IPS-18a (cell line): Measurements from ENCODE around the gene HOXB7.

Experiments used
- H3K27ac ChIP-seq: one replicate; pipeline ENCODE4 v1.5.1; 2013; ENCODE audit warnings: low read length
- H3K27me3 ChIP-seq: one replicate; pipeline ENCODE4 v1.6.1; 2013; ENCODE audit warnings: mild to moderate bottlenecking, low read length; ENCODE audit not compliant: control insufficient read depth, insufficient read depth
- H3K36me3 ChIP-seq: one replicate; pipeline ENCODE4 v1.6.1; 2013; ENCODE audit warnings: low read depth, low read length; ENCODE audit not compliant: control insufficient read depth
- H3K4me1 ChIP-seq: one replicate; pipeline ENCODE4 v1.6.1; 2013; ENCODE audit warnings: low read depth, low read length; ENCODE audit not compliant: control insufficient read depth
- H3K4me3 ChIP-seq: one replicate; pipeline ENCODE4 v1.5.1; 2013; ENCODE audit warnings: low read length
- H3K9ac ChIP-seq: one replicate; pipeline ENCODE4 v1.6.1; 2013; ENCODE audit warnings: mild to moderate bottlenecking, low read length, moderate library complexity
- H3K9me3 ChIP-seq: one replicate; pipeline ENCODE4 v1.6.1; 2013; ENCODE audit warnings: low read depth, low read length; ENCODE audit not compliant: control insufficient read depth

HOXB7 gene

DNA sequence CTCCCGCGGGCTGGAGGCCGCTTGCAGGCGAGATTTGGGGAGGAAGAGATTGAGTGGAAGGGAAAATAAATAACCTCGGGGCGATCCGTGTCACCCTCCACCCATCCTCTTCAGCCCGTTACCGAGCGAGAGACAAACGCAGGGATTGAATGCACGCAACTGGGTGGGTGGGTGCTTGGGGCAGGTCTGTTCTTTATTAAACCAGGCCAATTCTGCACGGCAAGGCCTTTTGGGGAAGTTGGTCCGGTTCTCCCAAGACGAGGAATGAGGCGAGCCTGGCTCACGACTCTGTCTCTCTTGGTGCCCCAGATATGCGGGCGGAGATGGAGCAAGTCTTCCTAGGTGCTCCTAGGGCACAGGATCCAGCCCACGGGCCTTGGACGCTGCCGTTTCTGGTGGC, 396 bp upstream of the HOXB7 start:
- no peak overlapping the region for H3K9ac ChIP-seq
- peaks cover 3% of the 10 kb centered on the region for H3K4me1 ChIP-seq
- no peak overlapping the region for H3K27ac ChIP-seq
- peaks cover 100% of the 10 kb centered on the region for H3K27me3 ChIP-seq
- no peaks in the 10 kb centered on the region for H3K9me3 ChIP-seq
- H3K36me3 ChIP-seq, result no peaks in the 10 kb centered on the region
- H3K4me3 ChIP-seq, result no peak overlapping the region

DNA sequence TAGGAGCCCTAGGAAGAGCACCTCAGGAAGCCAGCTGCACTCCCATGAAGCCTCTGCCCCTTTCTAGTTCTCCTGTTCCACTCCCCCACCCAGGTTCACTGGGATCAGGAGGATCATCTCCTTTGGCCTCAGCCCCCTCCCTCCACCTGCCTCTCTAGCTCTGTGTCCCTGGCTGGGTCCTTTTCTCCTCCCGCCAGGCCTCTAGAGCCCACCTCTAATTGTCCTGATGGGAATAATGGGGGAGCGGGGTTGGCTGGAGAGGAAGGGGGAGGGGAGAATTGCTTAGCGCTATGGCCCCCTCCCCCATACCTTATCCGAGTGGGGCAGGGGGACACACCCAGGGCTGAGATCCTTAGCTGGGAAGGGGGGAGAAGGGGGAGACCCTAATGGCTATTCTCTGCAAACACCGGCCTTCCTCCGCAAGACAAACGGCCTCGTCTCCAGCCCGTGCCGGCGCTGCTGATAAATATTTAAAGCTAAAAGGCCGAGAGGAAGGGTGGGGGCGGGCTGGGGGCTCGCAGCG, 997 bp downstream of the HOXB7 start:
- peaks cover 100% of the 10 kb centered on the region for H3K27me3 ChIP-seq
- no peaks in the 10 kb centered on the region for H3K9me3 ChIP-seq
- no peak overlapping the region for H3K27ac ChIP-seq
- H3K36me3 ChIP-seq, result no peaks in the 10 kb centered on the region
- no peak overlapping the region for H3K9ac ChIP-seq
- peaks cover 3% of the 10 kb centered on the region for H3K4me1 ChIP-seq
- no peak overlapping the region for H3K4me3 ChIP-seq

DNA sequence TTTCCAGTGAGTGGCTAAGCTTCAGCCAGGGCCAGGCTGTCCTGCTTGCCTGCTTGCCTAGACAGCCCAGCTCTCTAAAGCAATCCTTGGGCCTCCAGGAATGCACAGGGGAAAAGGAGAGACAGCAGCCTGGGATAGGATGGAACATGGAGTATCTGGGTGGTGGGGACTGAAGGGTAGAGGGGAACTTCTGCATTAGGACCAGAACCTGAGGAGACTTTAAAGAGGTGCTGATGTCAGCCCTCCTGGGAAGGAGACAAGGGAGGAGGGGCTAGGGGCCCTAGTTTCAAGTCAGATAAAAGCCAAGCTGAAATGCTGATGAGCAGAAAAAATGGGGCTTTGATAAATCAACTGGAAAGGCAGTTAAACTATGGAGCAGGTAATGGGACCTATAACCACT, 1.8 kb downstream of the HOXB7 start:
- Histone ChIP-seq H3K36me3 (no peaks in the 10 kb centered on the region), H3K27ac (no peak overlapping the region), H3K4me1 (peaks cover 3% of the 10 kb centered on the region), H3K9me3 (no peaks in the 10 kb centered on the region), H3K27me3 (peaks cover 100% of the 10 kb centered on the region), H3K9ac (no peak overlapping the region), H3K4me3 (no peak overlapping the region)

- Histone ChIP-seq H3K4me1 (peaks cover 3% of the 10 kb centered on the region), H3K9me3 (no peaks in the 10 kb centered on the region), H3K27me3 (peaks cover 100% of the 10 kb centered on the region), H3K4me3 (no peak overlapping the region), H3K36me3 (no peaks in the 10 kb centered on the region), H3K27ac (no peak overlapping the region), H3K9ac (no peak overlapping the region)
Measured at GRCh38 chr17:48608494-48608834, 2.4 kb downstream of the HOXB7 start.

DNA sequence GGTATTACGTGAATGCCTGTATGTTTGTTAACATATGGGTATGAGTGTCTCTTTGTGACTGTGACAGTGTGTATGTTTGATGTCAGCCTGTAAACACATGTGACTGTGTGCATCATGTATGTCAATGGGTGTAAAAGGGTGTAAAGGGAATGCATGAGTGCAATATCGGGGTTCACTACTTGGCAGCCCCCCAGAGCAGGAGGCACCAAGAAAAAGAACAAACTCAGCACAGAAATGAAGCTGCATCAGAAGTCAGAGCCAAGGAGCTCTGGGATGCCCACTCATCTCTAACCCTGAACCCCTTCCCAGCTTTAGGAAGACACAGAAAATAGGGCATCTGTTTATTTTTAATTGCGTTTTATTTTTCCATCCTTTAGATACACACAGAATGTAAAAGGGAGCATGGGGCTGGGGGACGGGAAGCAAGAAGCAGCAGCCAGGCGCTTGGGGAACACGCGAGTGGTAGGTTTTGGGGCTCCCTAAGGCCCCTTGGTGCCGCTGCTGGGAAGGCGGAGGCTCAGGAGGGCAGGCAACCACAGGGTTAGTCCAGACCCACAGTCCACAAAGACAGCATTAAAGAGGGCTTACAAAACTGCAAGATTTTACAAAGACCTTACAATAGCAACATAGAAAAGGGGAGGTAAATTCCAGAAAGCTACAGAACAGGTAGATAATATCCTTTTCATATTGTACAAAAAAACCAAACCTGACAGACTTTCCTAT, 3.8 kb downstream of the HOXB7 start:
- Histone ChIP-seq H3K4me1 (peaks cover 3% of the 10 kb centered on the region), H3K9ac (no peak overlapping the region), H3K9me3 (no peaks in the 10 kb centered on the region), H3K4me3 (no peak overlapping the region), H3K27ac (no peak overlapping the region), H3K27me3 (peaks cover 100% of the 10 kb centered on the region), H3K36me3 (no peaks in the 10 kb centered on the region)

GRCh38 chr17:48605991-48606891, 4.6 kb downstream of the HOXB7 start:
- Histone ChIP-seq H3K9ac (no peak overlapping the region), H3K27ac (no peak overlapping the region), H3K4me1 (peaks cover 3% of the 10 kb centered on the region), H3K36me3 (no peaks in the 10 kb centered on the region), H3K9me3 (no peaks in the 10 kb centered on the region), H3K4me3 (no peak overlapping the region), H3K27me3 (peaks cover 100% of the 10 kb centered on the region)

DNA sequence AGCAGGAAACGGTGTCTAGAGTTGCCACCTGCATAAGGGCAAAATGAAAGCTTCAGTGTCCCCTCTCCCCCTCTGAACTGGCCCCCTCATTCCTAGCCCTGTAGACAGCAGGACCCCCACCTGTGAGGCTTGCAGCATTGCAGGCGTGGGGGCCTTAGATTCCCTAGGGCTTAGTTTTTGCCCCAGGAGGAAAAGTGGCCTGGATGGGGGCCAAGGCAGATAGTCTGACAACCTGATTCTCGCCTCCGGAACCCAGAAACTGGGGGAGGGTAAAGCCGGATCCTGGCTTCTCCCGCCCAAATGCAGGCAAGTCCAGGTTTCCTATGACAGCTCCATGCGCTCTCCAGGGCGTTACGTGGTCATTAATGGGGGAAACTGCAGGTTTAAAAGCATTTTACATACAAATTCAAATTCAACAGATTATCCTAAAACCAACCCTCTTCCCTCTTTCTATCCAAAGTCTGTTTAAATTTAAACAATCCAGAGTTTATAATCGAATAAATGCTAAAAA, 5.4 kb downstream of the HOXB7 start:
- no peaks in the 10 kb centered on the region for H3K36me3 ChIP-seq
- peaks cover 100% of the 10 kb centered on the region for H3K27me3 ChIP-seq
- H3K9ac ChIP-seq, result no peak overlapping the region
- no peak overlapping the region for H3K4me3 ChIP-seq
- H3K4me1 ChIP-seq, result peaks cover under 1% of the 10 kb centered on the region
- H3K9me3 ChIP-seq, result peaks cover 2% of the 10 kb centered on the region
- H3K27ac ChIP-seq, result no peak overlapping the region

DNA sequence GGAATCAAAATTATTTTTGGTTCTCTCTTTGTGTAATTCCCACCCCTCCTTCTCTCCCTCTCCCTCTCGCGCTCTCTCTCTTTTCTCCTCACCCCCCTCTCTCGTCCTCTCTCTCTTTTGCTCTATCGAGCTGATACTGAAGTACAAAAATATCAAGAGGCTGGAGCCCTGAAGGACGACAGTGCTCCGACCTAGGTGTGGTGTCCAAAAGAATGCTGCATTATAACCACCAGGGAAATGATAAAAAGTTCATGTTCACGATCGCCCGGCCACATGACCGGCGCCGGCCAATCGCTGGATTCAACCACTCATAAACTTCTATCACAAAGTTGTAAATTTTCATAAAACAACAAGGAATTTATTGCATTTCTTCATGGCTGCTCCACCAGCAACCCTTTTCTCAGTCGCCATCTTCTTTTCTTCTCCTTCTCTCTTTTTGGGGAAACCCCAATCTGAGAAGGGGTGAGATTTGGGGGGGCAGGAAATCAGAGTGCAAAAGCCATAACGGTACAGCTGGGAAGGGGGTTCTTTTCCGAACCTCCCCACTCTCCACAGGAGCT, 6.0 kb downstream of the HOXB7 start, which contains the start of gene HOXB6:
Gene HOXB6 (minus strand): TSS at position 217 of the 560 bp plus-strand sequence. CDS start 6,836 bp downstream, outside the sequence.
- Histone ChIP-seq H3K4me3 (no peak within 1 kb of the TSS), H3K36me3 (no peaks in the 10 kb centered on the region), H3K27ac (no peak within 1 kb of the TSS)

DNA sequence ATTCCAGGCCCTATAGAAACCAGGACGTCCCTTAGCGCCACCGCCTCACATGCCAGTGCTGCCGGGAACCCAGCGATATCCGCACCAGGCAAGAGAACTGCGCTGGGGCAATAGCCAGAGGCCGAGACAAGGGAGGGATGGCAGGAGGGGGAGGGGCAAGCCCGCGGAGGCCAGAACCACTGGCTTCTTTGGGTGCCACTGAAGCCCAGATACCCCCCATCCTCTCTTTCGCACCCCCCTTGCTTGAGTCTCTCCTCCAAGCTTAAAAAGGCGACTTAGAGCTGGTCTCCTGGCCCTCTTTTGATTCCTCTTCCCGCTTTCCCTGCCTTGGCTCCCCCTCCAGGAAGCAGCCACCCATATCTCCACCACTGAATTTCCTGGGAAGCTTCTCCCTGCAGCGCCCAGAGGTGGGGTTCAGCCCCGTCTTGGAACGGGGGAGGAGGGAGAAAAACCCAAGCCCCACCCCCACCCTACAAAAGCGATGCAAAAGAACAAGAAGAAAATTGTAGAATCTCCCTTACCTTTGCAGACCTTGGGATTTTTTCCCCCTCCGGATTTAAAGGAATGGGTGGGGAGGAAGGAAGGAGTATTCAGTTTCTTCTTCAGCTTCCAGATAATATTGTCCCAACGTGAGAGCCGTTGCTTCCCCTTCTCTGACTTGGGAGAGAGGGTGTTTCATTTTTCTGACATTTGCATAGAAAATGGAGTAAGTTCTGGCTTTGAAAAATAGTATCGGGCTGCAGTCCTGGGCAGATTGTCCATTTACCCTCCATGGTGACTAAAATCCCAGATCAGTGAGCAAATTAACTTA, 6.7 kb downstream of the HOXB7 start:
- H3K4me3 ChIP-seq, result no peak overlapping the region
- H3K36me3 ChIP-seq, result no peaks in the 10 kb centered on the region
- H3K9me3 ChIP-seq, result peaks cover 2% of the 10 kb centered on the region
- H3K27ac ChIP-seq, result no peak overlapping the region
- peaks cover 100% of the 10 kb centered on the region for H3K27me3 ChIP-seq
- no peak overlapping the region for H3K9ac ChIP-seq
- no peaks in the 10 kb centered on the region for H3K4me1 ChIP-seq

More for the DNA sequence above, 6.0 kb downstream of the HOXB7 start, which contains the start of gene HOXB6:
- peaks cover 100% of the 10 kb centered on the region for H3K27me3 ChIP-seq
- peaks cover 2% of the 10 kb centered on the region for H3K9me3 ChIP-seq
- H3K9ac ChIP-seq, result no peak within 1 kb of the TSS
- H3K4me1 ChIP-seq, result no peaks in the 10 kb centered on the region

GRCh38 chr17:48601539-48602425, 9.0 kb downstream of the HOXB7 start:
- Histone ChIP-seq H3K27me3 (peaks cover 100% of the 10 kb centered on the region), H3K27ac (no peak overlapping the region), H3K36me3 (no peaks in the 10 kb centered on the region), H3K9me3 (peaks cover 2% of the 10 kb centered on the region), H3K9ac (no peak overlapping the region), H3K4me1 (no peaks in the 10 kb centered on the region), H3K4me3 (no peak overlapping the region)
